ENCODE results near the gene SLC37A3. TPM values are rescaled to one million over a fixed set of nuclear protein-coding genes. Genes with fewer than 3 reads are reported as not detected.
A peak's percentile ranks its signal among the peaks of the same experiment; 100 is the strongest.

Gene SLC37A3
- total RNA-seq, 1 donor from 2014 or later: 83.4 TPM

DNA sequence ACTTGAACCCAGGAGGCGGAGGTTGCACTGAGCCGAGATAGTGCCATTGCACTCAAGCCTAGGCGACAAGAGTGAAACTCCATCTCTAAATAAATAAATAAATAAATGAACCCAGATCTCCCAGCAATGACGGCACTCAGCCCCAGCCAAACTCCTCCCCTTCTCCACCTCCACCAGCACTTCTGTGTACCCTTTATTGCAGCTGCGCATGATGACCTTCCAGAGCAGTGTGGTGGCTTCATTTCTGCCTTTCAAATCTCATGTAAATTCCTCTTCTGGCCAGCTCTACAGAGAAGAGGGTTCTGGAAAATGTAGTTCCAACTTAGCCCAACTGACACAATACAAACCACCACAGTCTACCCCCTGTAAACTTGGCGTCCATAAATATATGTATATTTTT, 108.5 kb downstream of the SLC37A3 start:
- no peaks in the 10 kb centered on the region for H3K4me1 ChIP-seq
- H2AFZ ChIP-seq (replicated peaks): no peak overlapping the region
- no peak overlapping the region for H3K4me3 Mint-ChIP-seq
- H3K9me3 ChIP-seq (ENCODE audit: low read depth): no peaks in the 10 kb centered on the region
- H3K36me3 ChIP-seq: no peaks in the 10 kb centered on the region
- H3K36me3 Mint-ChIP-seq: no peaks in the 10 kb centered on the region
- TF ChIP-seq EZH2phosphoT487 (IDR thresholded peaks at IDR 0.05) (no peak), EZH2 (IDR thresholded peaks at IDR 0.05) (no peak)
- TF ChIP-seq, protein P1, sequence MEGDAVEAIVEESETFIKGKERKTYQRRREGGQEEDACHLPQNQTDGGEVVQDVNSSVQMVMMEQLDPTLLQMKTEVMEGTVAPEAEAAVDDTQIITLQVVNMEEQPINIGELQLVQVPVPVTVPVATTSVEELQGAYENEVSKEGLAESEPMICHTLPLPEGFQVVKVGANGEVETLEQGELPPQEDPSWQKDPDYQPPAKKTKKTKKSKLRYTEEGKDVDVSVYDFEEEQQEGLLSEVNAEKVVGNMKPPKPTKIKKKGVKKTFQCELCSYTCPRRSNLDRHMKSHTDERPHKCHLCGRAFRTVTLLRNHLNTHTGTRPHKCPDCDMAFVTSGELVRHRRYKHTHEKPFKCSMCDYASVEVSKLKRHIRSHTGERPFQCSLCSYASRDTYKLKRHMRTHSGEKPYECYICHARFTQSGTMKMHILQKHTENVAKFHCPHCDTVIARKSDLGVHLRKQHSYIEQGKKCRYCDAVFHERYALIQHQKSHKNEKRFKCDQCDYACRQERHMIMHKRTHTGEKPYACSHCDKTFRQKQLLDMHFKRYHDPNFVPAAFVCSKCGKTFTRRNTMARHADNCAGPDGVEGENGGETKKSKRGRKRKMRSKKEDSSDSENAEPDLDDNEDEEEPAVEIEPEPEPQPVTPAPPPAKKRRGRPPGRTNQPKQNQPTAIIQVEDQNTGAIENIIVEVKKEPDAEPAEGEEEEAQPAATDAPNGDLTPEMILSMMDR (IDR thresholded peaks at IDR 0.05): no peak
- H3K4me1 Mint-ChIP-seq: no peaks in the 10 kb centered on the region
- H3K27ac ChIP-seq: no peak overlapping the region
- no peaks in the 10 kb centered on the region for H4K20me1 ChIP-seq (ENCODE audit: low read depth)
- H3K9me3 Mint-ChIP-seq: no peaks in the 10 kb centered on the region
- no peaks in the 10 kb centered on the region for H3F3A ChIP-seq (ENCODE audit: low read depth)
- H3K27ac Mint-ChIP-seq: no peak overlapping the region
- H3K27me3 Mint-ChIP-seq (ENCODE audit: insufficient read depth, low read depth): no peaks in the 10 kb centered on the region
- no peaks in the 10 kb centered on the region for H3K27me3 ChIP-seq
- DNase-seq (ENCODE audit: low spot score): no peak
- no peak overlapping the region for H3K9ac ChIP-seq
- no peak overlapping the region for H3K4me2 ChIP-seq
- H3K4me3 ChIP-seq: no peak overlapping the region
- no peaks in the 10 kb centered on the region for H3K79me2 ChIP-seq (ENCODE audit: low read depth)

DNA sequence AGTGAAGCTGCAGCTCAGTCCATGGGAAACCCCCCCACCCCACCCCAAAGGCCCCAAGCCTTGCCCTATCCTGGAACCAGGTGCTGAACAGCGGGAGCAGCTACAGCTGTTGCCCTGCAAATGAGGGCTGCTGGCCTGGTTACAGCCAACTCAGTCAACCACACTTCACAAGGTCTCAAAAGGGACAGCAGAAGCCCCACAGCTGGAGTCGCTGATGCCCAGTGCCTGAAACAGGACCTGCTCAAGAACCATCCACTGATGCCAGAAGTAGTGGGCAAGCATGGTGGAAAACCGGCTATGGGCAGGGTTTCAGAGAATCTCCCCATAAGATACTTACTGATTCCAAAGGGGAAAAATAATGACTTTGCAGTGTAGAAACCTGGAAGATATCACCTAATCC, 110.3 kb downstream of the SLC37A3 start:
- Histone ChIP-seq H3K9me3 (ENCODE audit: low read depth) (no peaks in the 10 kb centered on the region), H3F3A (ENCODE audit: low read depth) (no peaks in the 10 kb centered on the region), H3K27me3 (no peaks in the 10 kb centered on the region), H3K36me3 (no peaks in the 10 kb centered on the region), H3K4me3 (no peak overlapping the region), H3K4me1 (no peaks in the 10 kb centered on the region), H3K79me2 (ENCODE audit: low read depth) (no peaks in the 10 kb centered on the region), H3K4me2 (no peak overlapping the region), H3K27ac (no peak overlapping the region), H4K20me1 (ENCODE audit: low read depth) (no peaks in the 10 kb centered on the region), H3K9ac (no peak overlapping the region), H2AFZ (replicated peaks) (no peak overlapping the region)
- no peak for DNase-seq (ENCODE audit: low spot score)
- Mint-ChIP-seq H3K4me3 (no peak overlapping the region), H3K9me3 (no peaks in the 10 kb centered on the region), H3K27me3 (ENCODE audit: insufficient read depth, low read depth) (no peaks in the 10 kb centered on the region), H3K36me3 (no peaks in the 10 kb centered on the region), H3K27ac (no peak overlapping the region), H3K4me1 (no peaks in the 10 kb centered on the region)
- TF ChIP-seq, protein P1 (IDR thresholded peaks at IDR 0.05): no peak
- TF ChIP-seq EZH2 (IDR thresholded peaks at IDR 0.05) (no peak), EZH2phosphoT487 (IDR thresholded peaks at IDR 0.05) (no peak)

DNA sequence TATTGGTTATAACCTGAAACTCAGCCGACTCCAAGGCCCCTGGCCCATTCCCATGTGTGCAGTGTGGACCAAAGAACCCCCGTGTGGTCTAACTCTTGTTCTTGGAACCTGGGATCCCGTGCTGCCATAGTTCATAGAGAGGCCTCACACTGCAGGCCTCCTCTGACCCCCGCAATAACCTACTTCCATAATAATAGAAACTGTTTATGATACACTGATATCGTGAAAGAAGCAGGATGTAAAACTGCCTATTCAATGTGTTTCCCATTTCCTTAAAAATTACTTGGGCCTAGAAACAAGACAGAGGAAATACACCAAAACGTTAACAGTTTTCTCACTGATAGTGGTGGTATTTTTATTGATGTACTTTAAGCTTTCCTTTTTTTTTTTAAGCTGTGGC, 112.4 kb downstream of the SLC37A3 start:
- no peaks in the 10 kb centered on the region for H3K4me1 Mint-ChIP-seq
- Histone ChIP-seq H3K36me3 (no peaks in the 10 kb centered on the region), H3K79me2 (ENCODE audit: low read depth) (no peaks in the 10 kb centered on the region), H3K4me3 (no peak overlapping the region), H3K4me2 (no peak overlapping the region), H2AFZ (replicated peaks) (no peak overlapping the region), H3K9ac (no peak overlapping the region), H3K27ac (no peak overlapping the region), H3F3A (ENCODE audit: low read depth) (no peaks in the 10 kb centered on the region), H3K9me3 (ENCODE audit: low read depth) (no peaks in the 10 kb centered on the region), H4K20me1 (ENCODE audit: low read depth) (no peaks in the 10 kb centered on the region), H3K4me1 (no peaks in the 10 kb centered on the region), H3K27me3 (no peaks in the 10 kb centered on the region)
- H3K36me3 Mint-ChIP-seq: no peaks in the 10 kb centered on the region
- H3K4me3 Mint-ChIP-seq: no peak overlapping the region
- H3K9me3 Mint-ChIP-seq: no peaks in the 10 kb centered on the region
- no peaks in the 10 kb centered on the region for H3K27me3 Mint-ChIP-seq (ENCODE audit: insufficient read depth, low read depth)
- DNase-seq (ENCODE audit: low spot score): no peak
- no peak for TF ChIP-seq EZH2phosphoT487 (IDR thresholded peaks at IDR 0.05)
- H3K27ac Mint-ChIP-seq: no peak overlapping the region

DNA sequence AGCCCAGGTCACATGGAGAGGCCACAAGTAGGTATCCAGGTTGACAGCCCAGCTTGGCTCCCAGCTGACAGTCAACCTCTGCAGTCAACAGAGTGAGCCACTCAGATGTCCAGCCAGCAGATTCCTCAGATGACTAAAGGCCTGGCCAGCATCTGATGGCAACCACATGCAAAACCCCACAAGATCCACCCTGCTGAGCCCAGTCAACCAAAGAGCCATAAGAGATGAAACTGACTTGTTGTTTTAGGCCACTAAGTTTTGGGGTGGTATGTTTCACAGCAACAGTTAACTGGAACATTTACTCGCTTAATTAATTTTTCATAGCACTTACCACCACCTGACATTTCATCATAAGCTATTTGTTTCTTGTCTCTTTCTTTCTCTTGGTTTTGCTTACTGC, 114.3 kb downstream of the SLC37A3 start:
- H4K20me1 ChIP-seq (ENCODE audit: low read depth): no peaks in the 10 kb centered on the region
- TF ChIP-seq, protein P1 (IDR thresholded peaks at IDR 0.05): no peak
- no peak for TF ChIP-seq EZH2phosphoT487 (IDR thresholded peaks at IDR 0.05)
- TF ChIP-seq EZH2 (IDR thresholded peaks at IDR 0.05): no peak
- H2AFZ ChIP-seq (replicated peaks): no peak overlapping the region
- H3F3A ChIP-seq (ENCODE audit: low read depth): no peaks in the 10 kb centered on the region
- no peak overlapping the region for H3K9ac ChIP-seq
- Mint-ChIP-seq H3K27me3 (ENCODE audit: insufficient read depth, low read depth) (peaks cover 3% of the 10 kb centered on the region), H3K4me3 (no peak overlapping the region), H3K27ac (no peak overlapping the region), H3K4me1 (no peaks in the 10 kb centered on the region), H3K36me3 (no peaks in the 10 kb centered on the region), H3K9me3 (no peaks in the 10 kb centered on the region)
- H3K4me3 ChIP-seq: no peak overlapping the region
- DNase-seq (ENCODE audit: low spot score): no peak
- no peaks in the 10 kb centered on the region for H3K36me3 ChIP-seq
- no peak overlapping the region for H3K27ac ChIP-seq
- no peaks in the 10 kb centered on the region for H3K79me2 ChIP-seq (ENCODE audit: low read depth)
- H3K9me3 ChIP-seq (ENCODE audit: low read depth): no peaks in the 10 kb centered on the region
- no peaks in the 10 kb centered on the region for H3K4me1 ChIP-seq
- no peaks in the 10 kb centered on the region for H3K27me3 ChIP-seq
- H3K4me2 ChIP-seq: no peak overlapping the region

Small RNA genes lying within 50 kb of the gene (small RNA-seq; reads per million reads assigned to genes)
- gene RNA5SP247 (not detected), gene RNA5SP248 (43.5 reads per million, percentile 98 among the genes with 10 or more reads in this experiment)

Other genes with a start within 250 kb of the SLC37A3 start
- gene KDM7A, start 221.5 kb downstream of the SLC37A3 start, total RNA-seq (ENCODE audit: low replicate concordance): 10.5 and 13.6 TPM in 2 replicates
- gene RAB19, start 5.5 kb upstream of the SLC37A3 start, total RNA-seq (ENCODE audit: low replicate concordance): 1.1 and 3.1 TPM in 2 replicates
- gene MKRN1, start 81.0 kb upstream of the SLC37A3 start, total RNA-seq (ENCODE audit: low replicate concordance): 89.4 and 121 TPM in 2 replicates
- gene DENND2A, start 242.3 kb upstream of the SLC37A3 start, total RNA-seq (ENCODE audit: low replicate concordance): 23.7 and 27.0 TPM in 2 replicates